GM12874 (cell line): ENCODE data around the gene IQCK.

ENCODE experiments used
- CTCF ChIP-seq: IDR thresholded peaks from 2 replicates; pipeline ENCODE4 v1.5.1; 2011; ENCODE audit warnings: low read depth, mild to moderate bottlenecking, control low read depth, low read length, moderate library complexity; ENCODE audit not compliant: insufficient read depth

The IQCK gene

GRCh38 chr16:19683453-19684236, 34.4 kb upstream of the IQCK start:
- no peak for TF ChIP-seq CTCF

GRCh38 chr16:19685176-19685575, 32.9 kb upstream of the IQCK start:
- TF ChIP-seq CTCF: no peak

- TF ChIP-seq CTCF: no peak
Measured at GRCh38 chr16:19687279-19687678, 30.8 kb upstream of the IQCK start.

- TF ChIP-seq CTCF: no peak
Measured at GRCh38 chr16:19688396-19689024, 29.6 kb upstream of the IQCK start.

GRCh38 chr16:19689342-19689741, 28.7 kb upstream of the IQCK start:
- no peak for TF ChIP-seq CTCF

- no peak for TF ChIP-seq CTCF
Measured at GRCh38 chr16:19690196-19690595, 27.9 kb upstream of the IQCK start.

GRCh38 chr16:19691161-19691711, 26.8 kb upstream of the IQCK start:
- TF ChIP-seq CTCF: no peak
